T-helper 1 cell treated with Interleukin-12 subunit alpha and Interleukin-12 subunit beta and Interleukin-4 antibody, amounts not matched to agents 30 ng/mL and 1 ng/mL, for 36 hours (primary cell): ENCODE measurements around the gene TACC3. TPM values are rescaled to one million over a fixed set of nuclear protein-coding genes. Genes with fewer than 3 reads are reported as not detected.

ENCODE experiments used
- intact Hi-C: fragments of 100-400 bp; cut with micrococcal nuclease; formaldehyde crosslinking; loops from one replicate; pipeline ENCODE4 v1.15.1; 2024
- total RNA-seq: library from RNA; stranded (reverse); gene quantifications from 2 replicates; pipeline ENCODE4 v1.2.3, GENCODE V29; 2022

Gene TACC3
- total RNA-seq, 1 donor from 2014 or later: 173 TPM

DNA sequence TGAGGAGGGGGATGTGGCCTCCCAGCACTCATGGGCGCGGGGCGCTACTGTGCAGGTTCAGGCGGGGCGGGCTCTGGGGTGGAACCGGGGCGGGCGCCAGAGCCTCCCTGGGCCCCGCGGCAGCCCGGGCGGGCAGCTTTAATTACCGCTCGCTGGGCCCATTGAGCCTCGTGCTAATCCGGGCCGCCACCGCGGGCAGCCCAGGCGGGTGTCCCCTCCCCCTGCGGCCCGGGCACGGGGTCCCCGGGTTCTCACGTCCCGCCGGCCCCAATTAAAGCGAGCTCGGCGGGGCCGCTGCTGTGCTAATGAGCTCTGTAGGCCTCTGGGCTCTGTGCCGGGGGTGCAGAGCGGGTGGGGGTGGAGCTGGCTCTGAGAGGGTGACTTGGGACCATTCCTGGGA lies 48.9 kb downstream of the TACC3 start:
- intact Hi-C loops: no loop called here

DNA sequence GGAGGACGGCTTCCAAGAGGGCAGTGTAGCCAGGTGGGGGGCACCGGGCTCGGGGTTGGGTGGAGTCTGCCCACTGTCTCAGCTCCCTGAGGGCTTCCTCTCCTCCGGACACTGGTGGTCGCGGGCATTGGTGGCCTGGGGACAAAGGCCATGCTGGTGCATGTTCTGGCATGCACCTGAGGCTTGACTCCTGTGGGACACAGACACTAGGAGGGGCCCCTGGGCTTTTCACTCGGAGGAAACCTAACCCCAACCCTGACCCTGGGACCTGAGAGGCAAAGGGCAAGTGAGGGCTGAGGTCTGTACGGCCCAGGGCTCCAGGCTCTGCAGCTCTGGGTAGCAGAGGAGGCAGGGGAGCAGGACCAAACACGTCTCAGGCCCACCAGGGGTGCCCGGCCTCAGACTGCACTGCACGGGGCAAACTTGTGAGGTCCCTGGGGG lies 49.5 kb downstream of the TACC3 start:
- intact Hi-C loops: no loop called here

DNA sequence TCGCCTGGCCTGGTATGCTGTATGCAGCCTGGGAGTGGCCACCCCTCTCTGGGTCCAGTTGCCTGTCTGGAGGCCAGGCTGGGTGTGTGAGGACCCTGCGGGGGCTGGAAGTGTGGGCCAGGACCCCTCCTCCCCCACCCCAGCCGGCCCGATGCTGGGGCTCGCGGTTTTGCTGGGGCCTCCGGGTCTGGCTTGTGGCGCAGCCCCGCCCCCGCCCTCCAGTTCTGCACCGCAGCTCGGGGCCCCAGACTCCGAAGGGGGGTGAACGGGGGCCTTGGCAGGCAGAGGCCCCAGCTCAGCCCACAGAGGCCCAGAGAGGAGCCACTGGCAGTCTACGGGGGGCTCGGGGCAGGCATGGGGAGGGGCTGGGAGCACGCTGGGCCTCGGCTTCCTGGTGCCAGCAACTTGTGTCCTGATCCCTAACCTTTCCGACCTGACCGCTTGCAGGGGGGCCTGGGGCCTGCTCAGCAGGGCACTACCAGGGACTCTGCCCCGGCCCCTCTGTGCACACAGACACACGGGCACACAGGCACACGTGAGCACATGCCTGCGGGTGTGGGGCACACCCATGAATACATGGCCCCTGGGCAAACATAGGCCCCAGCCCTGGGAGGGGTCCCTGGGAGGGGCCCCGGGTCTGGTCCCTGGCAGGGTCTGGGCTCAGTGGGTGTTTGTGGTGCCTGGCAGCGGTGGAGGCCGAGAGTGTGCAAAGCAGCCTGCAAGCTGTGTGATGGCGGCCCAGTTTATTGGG lies 50.4 kb downstream of the TACC3 start:
- intact Hi-C loops: no loop called here

DNA sequence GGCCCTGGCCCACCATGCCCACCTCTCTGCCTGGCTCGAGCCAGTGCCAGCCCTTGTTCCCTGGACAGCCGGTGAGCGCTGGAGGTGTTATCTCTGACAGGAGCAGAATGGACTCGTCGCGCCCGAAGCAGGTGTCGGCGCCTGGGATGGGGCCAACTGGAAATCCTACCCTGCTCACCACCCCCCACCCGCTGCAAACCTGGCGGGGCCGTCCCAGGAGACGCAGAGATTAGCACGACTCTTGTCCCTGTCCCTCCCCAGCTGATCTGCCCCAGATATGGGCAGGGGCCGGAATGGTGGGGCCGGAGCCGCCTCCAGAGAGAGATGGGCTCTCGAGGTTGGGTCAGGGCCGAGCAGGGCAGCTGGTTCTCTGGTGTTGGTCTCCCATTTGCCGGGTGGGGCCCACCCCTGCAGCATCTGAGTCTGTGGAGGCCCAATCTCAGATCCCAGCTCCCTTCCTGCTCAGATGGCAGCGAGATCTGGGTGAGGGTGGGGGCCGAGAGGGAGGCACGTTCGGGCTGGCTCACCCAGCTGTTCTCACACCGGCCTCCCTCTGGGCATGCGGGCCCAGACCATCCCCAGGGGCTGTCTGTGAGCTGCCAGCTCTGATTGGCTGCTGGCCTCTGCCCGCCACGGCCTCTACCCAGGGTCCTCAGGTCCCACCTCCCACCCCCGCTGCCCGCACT lies 51.7 kb downstream of the TACC3 start:
- intact Hi-C loops: no loop called here

DNA sequence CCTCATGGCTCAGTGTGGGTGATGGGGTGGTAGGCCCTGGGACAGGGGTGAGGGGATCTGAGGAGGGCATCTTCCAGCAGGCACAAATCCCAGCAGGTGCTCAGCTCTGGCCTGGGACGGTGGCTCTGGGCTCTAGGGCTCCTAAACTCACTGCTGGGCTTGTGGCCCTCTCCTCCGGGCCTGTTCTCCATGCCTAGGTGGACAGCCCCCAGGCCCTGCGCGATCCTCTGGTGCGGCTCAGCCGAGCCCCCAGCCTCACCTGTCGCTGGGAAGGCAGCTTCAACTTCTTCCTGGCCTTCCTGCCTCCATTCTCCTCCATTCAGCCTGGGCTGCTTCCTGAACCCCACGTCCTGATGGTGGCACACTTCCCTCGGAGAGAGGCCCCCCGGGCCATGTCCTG lies 52.4 kb downstream of the TACC3 start:
- intact Hi-C loops: no loop called here

DNA sequence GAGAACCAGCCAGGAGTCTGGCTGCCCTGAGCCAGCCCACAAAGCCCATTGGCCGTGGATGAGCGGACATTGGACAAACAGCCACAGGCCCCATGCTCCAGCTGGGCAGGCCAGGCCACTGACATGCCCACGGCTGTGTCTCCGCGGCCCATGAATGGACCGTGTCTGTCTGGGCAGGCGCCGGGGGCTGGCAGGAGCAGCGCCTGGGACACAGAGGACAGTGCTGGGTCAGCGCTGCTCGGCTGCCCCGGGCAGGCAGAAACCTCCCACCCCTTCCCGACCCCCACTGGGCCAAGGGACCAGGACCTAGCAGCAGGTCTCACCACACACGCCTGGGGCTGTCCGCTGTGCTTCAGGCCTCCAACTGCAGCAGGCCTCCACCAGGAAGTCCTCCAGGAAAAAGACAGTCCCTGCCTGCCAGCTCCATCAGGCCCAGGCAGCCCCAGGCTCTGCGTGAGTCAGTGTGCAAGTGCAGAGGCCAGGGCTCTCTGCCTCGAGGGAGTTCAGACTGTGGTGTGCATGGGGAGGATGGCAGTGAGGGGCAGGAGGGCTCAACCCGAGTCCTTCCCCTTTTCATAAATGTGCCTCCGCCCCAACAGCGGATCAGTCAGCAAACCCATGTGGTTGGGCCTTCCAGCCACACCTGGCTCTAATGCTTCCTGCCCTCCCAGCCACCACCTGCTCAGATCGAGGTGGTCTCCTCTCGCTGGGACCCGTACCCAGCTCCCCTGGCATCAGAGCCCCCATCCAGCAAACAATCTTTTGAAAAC lies 54.6 kb downstream of the TACC3 start:
- intact Hi-C loops: no loop called here

DNA sequence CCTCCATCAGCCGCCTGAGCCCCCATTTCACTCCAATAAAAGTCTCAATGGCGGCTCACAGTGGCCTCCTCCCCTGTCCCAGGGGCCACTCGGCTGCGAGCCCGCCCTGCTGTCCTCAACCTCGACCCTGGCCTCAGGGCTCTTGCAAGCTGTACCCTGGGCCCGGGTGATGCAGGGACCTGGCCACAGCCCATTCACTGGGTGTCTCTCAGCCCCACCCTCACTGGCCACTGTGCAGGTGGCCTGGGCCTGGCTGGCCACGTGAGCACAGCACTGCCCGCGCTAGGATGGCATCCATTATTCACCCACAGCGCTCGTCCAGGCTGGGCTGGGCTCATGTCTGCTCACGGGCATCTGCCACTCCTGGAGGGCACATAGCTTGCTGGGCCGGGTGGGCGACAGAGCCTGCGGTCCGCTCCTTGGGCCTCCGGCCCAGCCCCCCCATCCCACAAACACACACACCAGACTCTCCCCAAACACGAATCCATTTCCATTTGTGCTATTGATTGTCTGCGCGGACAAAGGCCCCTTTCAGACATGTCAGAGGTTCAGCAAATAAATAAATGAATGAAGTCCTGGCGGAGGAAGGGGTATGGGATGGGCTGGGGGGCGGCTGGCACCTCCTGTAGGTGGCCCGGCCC lies 55.3 kb downstream of the TACC3 start:
- intact Hi-C loops: no loop called here

DNA sequence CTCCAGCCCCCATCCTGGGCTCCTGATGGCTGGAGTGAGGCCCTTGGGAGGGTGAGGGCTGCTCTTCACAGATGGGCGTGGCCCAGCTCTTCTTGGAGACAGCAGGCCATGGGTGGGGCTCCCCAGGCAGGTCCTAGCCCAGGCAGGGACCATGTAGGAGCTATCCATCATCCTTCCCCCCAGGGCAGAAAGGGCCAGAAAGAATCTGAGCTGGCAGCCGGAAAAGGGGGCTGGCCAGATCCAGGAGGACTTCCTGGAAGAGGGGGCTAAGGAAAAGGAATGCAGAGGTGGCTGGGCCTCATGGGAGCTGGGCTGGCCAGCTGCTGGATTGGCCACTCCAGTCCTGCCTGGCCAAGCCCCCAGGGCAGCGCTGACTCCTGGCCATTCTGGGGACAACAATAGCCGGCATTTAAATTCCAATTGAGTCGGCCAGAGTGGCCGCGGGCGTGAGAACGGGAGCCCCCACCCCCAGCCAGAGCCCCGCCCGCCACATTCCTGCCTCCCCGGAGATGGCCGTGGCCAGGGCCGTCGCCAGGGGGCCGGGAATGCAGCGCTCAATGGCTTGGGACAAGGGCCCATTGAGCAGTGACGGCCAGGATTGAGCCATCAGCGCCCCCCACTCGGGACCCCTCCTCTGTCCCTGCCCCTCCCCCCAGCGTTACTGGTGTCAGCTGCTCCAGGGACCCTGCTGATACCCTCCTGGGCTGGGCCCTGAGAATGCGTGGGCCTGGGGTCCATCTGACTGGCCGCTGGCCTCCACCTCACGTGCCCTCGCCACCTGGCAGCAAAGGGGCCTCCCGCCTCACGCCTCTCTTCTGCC lies 56.7 kb downstream of the TACC3 start:
- intact Hi-C loops: no loop called here

DNA sequence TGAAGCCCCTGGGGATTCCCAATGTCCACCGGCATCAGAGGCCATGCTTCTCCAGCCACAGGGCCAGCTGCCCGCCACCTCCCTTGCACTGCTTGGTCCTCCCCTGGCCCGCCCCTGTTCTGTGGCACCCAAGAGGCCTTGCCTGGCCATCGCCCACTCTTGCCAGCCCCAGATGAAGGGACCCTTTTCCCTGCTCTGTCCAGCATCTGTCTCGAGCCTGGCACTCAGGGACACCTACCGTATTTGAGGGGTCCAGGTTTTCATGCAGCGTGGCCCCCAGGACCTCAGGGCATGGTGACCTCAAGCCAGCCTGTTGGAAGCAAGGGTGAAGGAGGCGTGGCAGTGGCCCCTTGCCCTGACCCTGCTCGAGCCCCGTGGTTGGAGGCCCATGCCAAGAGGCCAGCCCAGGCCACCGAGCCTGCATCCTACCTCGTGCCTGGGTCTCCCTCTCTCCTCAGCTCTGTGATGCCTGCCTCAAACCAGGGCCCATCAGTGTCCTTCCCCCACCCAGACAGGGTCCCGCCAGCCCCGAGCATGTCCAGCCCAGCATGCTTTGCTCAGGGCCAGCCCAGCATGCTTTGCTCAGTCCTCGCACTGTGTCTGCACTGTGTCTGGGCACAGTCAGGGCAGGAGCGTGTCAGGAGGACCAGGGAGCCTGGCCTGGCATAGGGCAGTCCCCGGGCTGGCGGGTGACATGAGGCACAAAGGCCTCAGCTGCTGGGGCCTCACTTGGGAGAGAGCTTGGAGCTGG lies 57.5 kb downstream of the TACC3 start:
- intact Hi-C loops: no loop called here

DNA sequence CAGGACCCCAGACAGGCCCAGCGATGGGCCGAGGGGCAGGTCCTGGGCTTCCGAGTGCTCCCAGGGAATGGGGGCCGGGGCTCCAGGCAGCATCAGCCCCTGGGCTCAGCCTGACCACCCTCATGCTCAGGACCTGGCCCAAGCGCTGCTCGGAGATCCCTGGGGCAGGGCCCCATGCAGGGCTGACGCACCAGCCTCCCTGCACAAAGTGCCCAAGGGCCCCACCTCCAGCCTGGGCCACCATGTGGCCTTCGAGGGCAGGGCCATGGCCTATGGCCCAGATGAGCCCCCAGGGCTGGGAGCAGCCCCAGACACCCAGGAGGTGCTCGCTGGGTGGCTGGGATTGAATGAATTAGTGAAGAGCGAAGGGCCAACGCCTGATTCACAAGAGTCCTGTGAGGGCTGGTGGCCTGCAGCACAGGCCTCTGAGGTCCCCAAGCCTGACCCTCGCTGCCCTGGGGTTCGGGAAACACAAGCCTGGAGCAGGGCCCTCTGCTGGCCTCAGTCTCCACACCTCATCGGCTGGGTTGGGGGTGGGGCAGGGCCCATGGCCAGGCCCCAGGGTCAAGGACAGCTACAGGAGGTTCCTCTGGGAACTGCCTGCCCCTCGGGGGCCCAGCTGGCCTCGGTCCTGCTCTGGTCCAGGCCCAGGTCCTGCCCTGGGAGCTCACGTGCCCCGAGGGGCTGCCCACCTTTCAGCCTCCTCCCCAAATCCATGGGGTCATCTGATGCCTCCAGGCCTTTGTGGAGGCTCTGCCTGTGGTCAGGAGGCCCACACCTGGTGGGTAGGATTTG lies 58.5 kb downstream of the TACC3 start:
- intact Hi-C loops: no loop called here

DNA sequence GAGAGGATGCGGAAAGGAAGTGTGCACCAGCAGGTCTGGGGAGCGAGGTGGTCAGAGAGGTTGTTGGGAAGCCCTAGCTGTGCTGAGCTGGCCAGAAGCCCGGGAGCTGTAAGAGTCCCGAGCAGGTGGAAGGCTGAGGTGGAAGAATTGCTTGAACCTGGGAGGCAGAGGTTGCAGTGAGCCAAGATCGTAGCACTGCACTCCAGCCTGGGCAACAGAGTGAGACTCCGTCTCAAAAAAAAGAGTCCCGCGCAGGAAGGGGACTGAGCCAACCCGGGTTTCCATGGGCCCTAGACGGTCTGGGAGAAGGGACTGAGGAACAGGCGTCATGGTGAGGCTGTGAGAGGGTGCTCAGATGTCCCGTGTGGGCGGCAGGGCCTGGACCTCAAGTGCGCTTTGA lies 59.1 kb downstream of the TACC3 start:
- intact Hi-C loops: no loop called here

DNA sequence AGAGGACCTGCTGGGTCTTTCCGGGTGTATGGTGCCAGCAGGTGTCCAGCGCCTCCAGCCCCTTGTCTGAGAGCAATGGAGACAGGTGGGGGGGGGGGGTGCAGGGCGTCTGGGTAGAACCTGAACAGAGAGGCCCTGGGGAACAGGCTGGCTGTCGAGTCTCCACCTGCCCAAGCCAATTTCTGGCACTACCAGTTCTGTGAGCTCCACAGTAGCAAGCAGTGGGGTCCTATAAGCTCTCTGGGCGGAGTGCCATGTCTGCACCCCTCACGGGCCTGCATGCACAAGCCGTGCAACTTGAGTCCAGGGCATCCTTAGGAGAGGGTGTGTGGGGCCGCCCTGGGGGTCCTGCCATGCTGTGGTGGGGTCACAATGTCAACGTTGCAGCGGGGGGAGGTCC lies 61.7 kb downstream of the TACC3 start:
- intact Hi-C loops: no loop called here

DNA sequence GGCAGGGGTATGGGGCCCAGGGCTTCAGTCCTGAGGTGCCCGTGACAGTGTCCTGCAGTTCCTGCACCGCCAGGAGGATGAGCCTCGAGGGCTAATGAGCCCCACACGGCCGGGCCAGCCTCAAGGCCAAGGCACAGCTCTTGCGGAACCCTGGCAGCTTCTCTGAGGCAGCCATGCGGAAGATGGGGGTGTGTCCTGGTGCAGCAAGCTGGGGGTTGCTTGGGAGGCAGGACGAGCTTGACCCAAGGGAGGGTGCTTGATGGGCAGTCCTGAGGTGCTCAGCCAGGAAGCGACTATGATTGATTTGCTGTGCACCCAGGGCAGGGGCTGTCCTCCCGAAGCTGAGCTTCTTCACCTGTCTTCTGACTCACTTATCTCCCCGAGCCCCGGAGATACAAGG lies 62.6 kb downstream of the TACC3 start:
- intact Hi-C loops: no loop called here

DNA sequence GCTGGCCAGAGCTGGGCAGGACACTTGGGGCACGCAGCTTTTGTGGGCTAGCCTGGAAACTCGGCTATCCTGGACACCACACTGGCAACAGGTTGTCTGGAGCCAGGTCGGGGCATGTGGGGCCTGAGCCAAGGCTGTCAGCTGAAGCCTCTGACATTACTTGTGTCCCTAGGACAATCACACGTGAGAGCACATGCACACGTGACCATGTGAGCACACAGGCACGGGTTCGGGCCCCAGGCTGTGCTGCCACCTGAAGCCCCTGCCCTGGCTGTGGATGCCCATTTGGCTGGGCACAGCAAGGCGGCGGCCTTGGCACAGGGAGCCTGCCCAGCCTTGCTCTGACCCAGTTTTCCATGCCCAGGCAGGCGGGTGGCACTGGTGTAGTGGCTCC lies 63.1 kb downstream of the TACC3 start:
- intact Hi-C loops: no loop called here

DNA sequence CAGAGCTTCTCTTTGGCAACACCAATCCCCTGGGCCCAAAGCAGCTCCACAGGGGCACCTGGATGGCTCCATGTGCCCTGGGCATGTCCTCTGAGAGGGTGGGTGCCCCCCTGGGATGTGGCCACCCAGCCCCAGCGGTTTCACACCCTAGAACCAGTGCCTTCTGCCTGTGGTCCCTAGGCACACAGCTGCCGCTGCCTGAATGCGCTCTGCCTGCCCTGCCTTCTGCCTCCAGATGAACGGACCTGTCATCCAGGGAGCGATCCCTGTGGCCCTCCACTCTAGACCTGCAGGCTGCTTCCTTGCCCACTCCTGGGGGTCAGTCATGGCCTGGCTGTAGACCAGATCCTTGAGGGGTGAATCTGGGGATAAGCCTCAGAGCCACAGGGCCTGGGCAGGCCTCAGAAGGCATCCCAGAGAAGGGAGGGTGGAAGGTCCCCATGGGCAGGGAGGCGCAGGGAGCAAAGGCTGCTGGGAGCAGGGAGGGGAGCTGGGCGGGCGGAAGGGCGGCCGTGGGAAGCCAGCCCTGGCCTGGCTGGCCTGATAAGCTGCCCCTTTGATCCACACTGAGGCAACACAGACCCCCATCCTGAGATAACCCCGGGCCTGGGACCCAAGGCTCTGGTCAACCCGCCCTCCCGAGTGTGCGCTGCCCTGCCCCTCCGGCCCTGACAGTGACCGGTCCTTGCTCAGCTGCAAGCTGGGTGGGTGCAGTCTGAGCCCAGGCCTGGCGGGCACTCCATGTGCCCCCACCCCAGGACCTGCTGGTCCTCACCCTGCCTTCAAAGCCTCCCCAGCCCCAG lies 63.7 kb downstream of the TACC3 start:
- intact Hi-C loops: no loop called here

DNA sequence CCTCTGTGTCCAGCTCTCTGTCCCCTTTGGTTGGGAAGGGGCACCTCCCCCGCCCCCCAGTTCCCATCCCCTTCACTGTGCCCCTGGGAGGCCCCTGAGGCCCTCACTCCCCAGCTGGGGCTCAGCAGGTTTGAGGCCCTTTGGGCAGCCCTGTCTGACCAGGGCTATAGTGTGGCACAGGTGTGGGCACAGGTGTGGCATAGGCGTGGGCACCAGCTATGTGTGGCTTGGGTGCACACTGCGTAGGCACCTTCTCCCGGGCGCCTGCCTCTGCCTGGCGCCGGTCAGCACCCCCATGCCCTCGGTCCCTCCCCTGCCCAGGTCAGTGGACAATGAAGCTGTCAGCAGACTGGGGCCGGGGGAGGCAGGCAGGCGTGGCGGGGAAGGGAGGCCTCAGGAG lies 64.3 kb downstream of the TACC3 start:
- intact Hi-C loops: no loop called here

DNA sequence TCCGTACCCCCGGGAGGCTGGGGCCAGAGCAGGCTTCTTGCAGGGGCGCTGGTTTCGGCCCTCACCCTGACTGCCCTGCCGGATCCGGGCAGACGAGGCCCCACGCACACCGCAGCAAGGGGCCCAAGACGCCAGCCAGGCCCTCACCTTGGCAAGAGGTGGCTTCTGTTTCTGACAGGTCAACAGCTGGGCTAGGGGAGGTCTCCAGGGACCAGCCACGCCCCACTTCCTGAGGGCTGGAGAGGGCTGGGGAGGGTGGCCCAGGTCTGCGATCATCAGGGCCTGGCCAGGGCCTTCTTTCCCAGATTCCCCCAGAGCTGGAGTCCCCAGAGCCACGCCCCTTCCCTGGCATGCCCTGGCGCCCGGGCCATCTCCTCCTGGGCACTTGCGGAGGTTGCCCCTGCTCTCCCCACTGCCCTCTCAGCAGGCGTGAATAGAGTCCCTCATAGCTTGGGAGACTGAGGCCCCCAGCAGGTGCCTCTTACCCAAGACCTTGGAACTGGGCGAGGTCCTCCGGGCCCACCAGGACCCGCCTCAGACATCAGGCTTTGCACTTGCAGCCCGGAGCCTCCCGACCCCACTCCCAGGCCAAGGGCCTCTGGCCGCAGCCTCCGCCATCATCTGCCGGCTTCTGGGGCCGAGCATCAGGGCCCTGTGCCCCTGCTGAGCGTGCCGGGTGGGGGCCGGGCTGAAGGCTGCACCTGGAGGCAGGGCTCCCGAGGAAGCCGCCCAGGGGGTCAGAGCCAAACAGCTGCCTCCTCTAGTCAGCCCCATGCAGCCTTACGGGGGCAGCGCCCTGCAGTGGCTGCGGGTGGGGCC lies 65.4 kb downstream of the TACC3 start:
- intact Hi-C loops: no loop called here
